Pancreas (tissue), 10 donors: Measurements from ENCODE around the gene PCDH18. TPM values are rescaled to one million over a fixed set of nuclear protein-coding genes. Genes with fewer than 3 reads are reported as not detected.

ENCODE experiments used
- ATAC-seq, 4 donors: fragments of 200-7000 bp; cut with Tn5 transposase; one replicate each; pipeline versions ENCODE4 v1.8.0 to v1.9.1; 2020; ENCODE audit warnings: mild to moderate bottlenecking in 4 of 4, moderate library complexity in 4 of 4
- DNase-seq, 6 donors: peaks; one replicate each; pipeline ENCODE4 v3.0.0-alpha.2; 2020
- FAIRE-seq: peaks from 2 replicates; lab custom pipeline; 2012; peaks lifted over from hg19 to GRCh38; lab: Jason Lieb, UNC
- H3K27ac ChIP-seq, 4 donors: fragments of 200-600 bp; sonication (generic); 1 replicate in 3 of 4; 2 replicates in 1 of 4; pipeline versions ENCODE4 v1.5.0 to v1.8.0; 2020
- H3K27me3 ChIP-seq, 4 donors: fragments of 200-600 bp; one replicate each; pipeline ENCODE4 v1.8.0; 2021
- H3K36me3 ChIP-seq, 3 donors: fragments of 200-600 bp; sonication (generic) in 1 of 3; one replicate each; pipeline versions ENCODE4 v1.5.0 to v1.8.0; 2020 to 2021
- H3K4me1 ChIP-seq, 3 donors: fragments of 200-600 bp; one replicate each; pipeline ENCODE4 v1.8.0; 2021
- H3K4me3 ChIP-seq, 4 donors: fragments of 200-600 bp; sonication (generic) in 2 of 4; one replicate each; pipeline versions ENCODE4 v1.5.0 to v1.8.0; 2020 to 2021
- H3K9me3 ChIP-seq, 4 donors: fragments of 200-600 bp; one replicate each; pipeline ENCODE4 v1.8.0; 2021
- WGBS, 2 donors: extraction: QIAGEN DNeasy Blood & Tissue Kit; methylation state at CpG; one replicate each; pipeline ENCODE4 v1.1.7; 2013; 5-methylcytosine and 5-hydroxymethylcytosine counted together
- intact Hi-C, 3 donors: fragments of 100-400 bp; cut with DNase I; formaldehyde crosslinking; loops; one replicate each; pipeline versions ENCODE4 v1.11.1 to v1.14.2; 2022
- polyA plus RNA-seq, 2 donors: library from polyadenylated mRNA; stranded (reverse); fragments of 200-250 nt; gene quantifications; one replicate each; pipeline ENCODE4 v1.2.3, GENCODE V29; 2013
- total RNA-seq, 6 donors: library from RNA; stranded (reverse); fragmentation: NEBNext Ultra II Directional in 4 of 6; extraction: Animal tissue kit (Norgen Biotek cat#: 25700) in 4 of 6; gene quantifications; one replicate each; pipeline versions ENCODE4 v1.2.1 to v1.2.4, GENCODE V29; 2021 to 2023
- TF ChIP-seq, protein P1 (sequence below), 4 donors: fragments of 200-600 bp; sonication (generic) in 3 of 4; IDR thresholded peaks; one replicate each; pipeline versions ENCODE4 v1.5.0 to v1.8.0; 2021; ENCODE audit warnings: antibody characterized with exemption in 4 of 4
- donor health status: healthy with polysubstance abuse.
- donor health status: DM: no; HTN: no; CAD: no; lungs with moderate emphysema.
- donor health status: DM: no; HTN: no; CAD: no.
- donor health status: control.
- donor health status: control.
- donor health status: Bipolar disorder and iron deficiency.
- donor health status: DM: yes; HTN: yes; CAD: no.
- donor health status: DM: no; HTN: no; CAD: no.
- donor health status: DM: no; HTN: no; CAD: no.
- donor health status: DM: yes; HTN: yes; CAD: no.

PCDH18 gene
- total and polyA plus RNA-seq, 8 donors = 0.53 to 4.8 (median 1.1) TPM

DNA sequence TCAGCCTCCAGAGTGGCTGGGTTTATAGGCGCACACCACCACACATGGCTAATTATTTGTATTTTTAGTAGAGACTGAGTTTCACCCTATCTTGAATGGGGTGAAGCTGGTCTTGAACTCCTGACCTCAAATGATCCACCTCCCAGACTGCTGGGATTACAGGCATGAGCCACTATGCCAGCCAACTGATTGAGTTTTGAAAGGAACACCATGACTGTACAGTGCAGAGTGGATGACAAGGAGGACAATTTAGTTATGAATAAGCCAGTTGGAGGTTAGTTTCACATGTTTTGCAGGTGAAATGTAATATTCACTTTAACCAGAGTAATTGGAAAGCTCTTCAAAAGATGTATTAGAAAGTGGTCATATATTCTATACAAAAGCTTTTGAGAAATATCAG lies 60.8 kb downstream of the PCDH18 start:
- FAIRE-seq = no peak
- H3K4me3 ChIP-seq = no peak overlapping the region
- H3K27ac ChIP-seq = no peak overlapping the region
- TF ChIP-seq, protein P1, sequence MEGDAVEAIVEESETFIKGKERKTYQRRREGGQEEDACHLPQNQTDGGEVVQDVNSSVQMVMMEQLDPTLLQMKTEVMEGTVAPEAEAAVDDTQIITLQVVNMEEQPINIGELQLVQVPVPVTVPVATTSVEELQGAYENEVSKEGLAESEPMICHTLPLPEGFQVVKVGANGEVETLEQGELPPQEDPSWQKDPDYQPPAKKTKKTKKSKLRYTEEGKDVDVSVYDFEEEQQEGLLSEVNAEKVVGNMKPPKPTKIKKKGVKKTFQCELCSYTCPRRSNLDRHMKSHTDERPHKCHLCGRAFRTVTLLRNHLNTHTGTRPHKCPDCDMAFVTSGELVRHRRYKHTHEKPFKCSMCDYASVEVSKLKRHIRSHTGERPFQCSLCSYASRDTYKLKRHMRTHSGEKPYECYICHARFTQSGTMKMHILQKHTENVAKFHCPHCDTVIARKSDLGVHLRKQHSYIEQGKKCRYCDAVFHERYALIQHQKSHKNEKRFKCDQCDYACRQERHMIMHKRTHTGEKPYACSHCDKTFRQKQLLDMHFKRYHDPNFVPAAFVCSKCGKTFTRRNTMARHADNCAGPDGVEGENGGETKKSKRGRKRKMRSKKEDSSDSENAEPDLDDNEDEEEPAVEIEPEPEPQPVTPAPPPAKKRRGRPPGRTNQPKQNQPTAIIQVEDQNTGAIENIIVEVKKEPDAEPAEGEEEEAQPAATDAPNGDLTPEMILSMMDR (IDR thresholded peaks at IDR 0.05) = no peak
- no peaks in the 10 kb centered on the region for H3K9me3 ChIP-seq
- no peaks in the 10 kb centered on the region for H3K27me3 ChIP-seq
- no peak for ATAC-seq
- no peaks in the 10 kb centered on the region for H3K4me1 ChIP-seq
- intact Hi-C loops = no loop called here
- DNase-seq = no peak
- no peaks in the 10 kb centered on the region for H3K36me3 ChIP-seq
- 93 to 97% methylated on average over 1 of the region's 1 CpG for WGBS, 2 donors

DNA sequence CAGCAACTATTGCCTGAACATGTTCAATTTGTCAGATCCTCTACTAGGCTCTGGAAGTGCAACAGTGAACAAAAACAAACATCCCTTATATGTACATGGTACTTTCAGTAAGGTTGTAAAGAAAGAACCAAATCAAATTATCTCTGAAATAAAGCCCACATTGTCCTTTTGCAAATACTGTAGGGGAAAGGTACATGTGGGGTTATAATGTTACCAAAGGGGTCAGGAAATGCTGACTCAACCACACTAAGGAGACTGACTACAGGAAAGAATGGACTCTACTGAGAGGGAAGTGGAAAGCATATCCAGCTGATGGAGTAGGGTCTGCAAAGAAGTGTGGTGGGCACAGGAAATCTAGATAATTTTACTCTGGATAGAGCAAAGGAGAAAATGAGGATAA lies 61.5 kb downstream of the PCDH18 start:
- ATAC-seq (no peak), FAIRE-seq (no peak)
- TF ChIP-seq, protein P1 (IDR thresholded peaks at IDR 0.05) = no peak

More for the DNA sequence above, 61.5 kb downstream of the PCDH18 start:
- intact Hi-C loops = no loop called here
- H3K36me3 ChIP-seq = no peaks in the 10 kb centered on the region
- H3K27me3 ChIP-seq = no peaks in the 10 kb centered on the region
- H3K9me3 ChIP-seq = no peaks in the 10 kb centered on the region
- H3K27ac ChIP-seq = no peak overlapping the region
- DNase-seq = no peak
- H3K4me1 ChIP-seq = no peaks in the 10 kb centered on the region
- no peak overlapping the region for H3K4me3 ChIP-seq
